HG02763 (cell line): ENCODE data around the gene HAUS7.

Experiments
- ATAC-seq: cut with Tn5 transposase; IDR thresholded peaks from one replicate; pipeline ENCODE4 v1.9.1; 2021; ENCODE audit warnings: mild to moderate bottlenecking, moderate library complexity; ENCODE audit not compliant: unreplicated experiment

HAUS7 gene

GRCh38 chrX:153499876-153500275 is 29.5 kb upstream of the HAUS7 start:
- ATAC-seq, result no peak

- ATAC-seq, result no peak
Measured at GRCh38 chrX:153499341-153499740, 29.0 kb upstream of the HAUS7 start.

GRCh38 chrX:153498453-153498852 is 28.1 kb upstream of the HAUS7 start:
- no peak for ATAC-seq

- no peak for ATAC-seq
Measured at GRCh38 chrX:153496590-153496959, 26.2 kb upstream of the HAUS7 start.

GRCh38 chrX:153495903-153496589 is 25.7 kb upstream of the HAUS7 start:
- ATAC-seq, result no peak

GRCh38 chrX:153495362-153495751 is 25.0 kb upstream of the HAUS7 start:
- ATAC-seq, result no peak

- ATAC-seq, result no peak
Measured at GRCh38 chrX:153494541-153495361, 24.4 kb upstream of the HAUS7 start, which contains the start of gene BGN. TSS of gene BGN (plus strand) at chrX:153494980. CDS start at chrX:153504632, 9,652 bp downstream.

- ATAC-seq, result no peak
Measured at GRCh38 chrX:153494061-153494460, 23.7 kb upstream of the HAUS7 start.

- ATAC-seq, result no peak
Measured at GRCh38 chrX:153493085-153493484, 22.7 kb upstream of the HAUS7 start.

- no peak for ATAC-seq
Measured at GRCh38 chrX:153492543-153492942, 22.2 kb upstream of the HAUS7 start.

GRCh38 chrX:153491918-153492317 is 21.5 kb upstream of the HAUS7 start:
- ATAC-seq, result no peak

- no peak for ATAC-seq
Measured at GRCh38 chrX:153491351-153491914, 21.1 kb upstream of the HAUS7 start.

- no peak for ATAC-seq
Measured at GRCh38 chrX:153490217-153490930, 20.0 kb upstream of the HAUS7 start.

- no peak for ATAC-seq
Measured at GRCh38 chrX:153488231-153488914, 18.0 kb upstream of the HAUS7 start.

GRCh38 chrX:153487590-153488071 is 17.3 kb upstream of the HAUS7 start:
- ATAC-seq, result no peak

GRCh38 chrX:153486171-153486570 is 15.8 kb upstream of the HAUS7 start:
- no peak for ATAC-seq

- ATAC-seq, result no peak
Measured at GRCh38 chrX:153485396-153486080, 15.2 kb upstream of the HAUS7 start.

- ATAC-seq, result no peak
Measured at GRCh38 chrX:153482376-153483015, 12.1 kb upstream of the HAUS7 start.

- ATAC-seq, result no peak
Measured at GRCh38 chrX:153481043-153481442, 10.7 kb upstream of the HAUS7 start.

- no peak for ATAC-seq
Measured at GRCh38 chrX:153478746-153479145, 8.4 kb upstream of the HAUS7 start.
